Fibroblast of the aortic adventitia (primary cell): ENCODE measurements around the gene IL21R. TPM values are rescaled to one million over a fixed set of nuclear protein-coding genes. Genes with fewer than 3 reads are reported as not detected.
"Not testable (repeated sequence)": the region's sequence is repeated elsewhere in the genome, so short reads cannot be mapped to it uniquely, and the experiment has no call there.

ENCODE experiments used
- DNase-seq: peaks from one replicate; pipeline ENCODE4 v3.0.0-alpha.2; 2010; ENCODE audit warnings: low read depth
- H3K4me3 ChIP-seq: 2 replicates; pipeline ENCODE4 v1.5.1; 2011; ENCODE audit warnings: low read depth, mild to moderate bottlenecking, control low read depth, low read length, moderate library complexity
- CTCF ChIP-seq: IDR thresholded peaks from 2 replicates; pipeline ENCODE4 v1.5.1; 2011; ENCODE audit warnings: mild to moderate bottlenecking, low read length, control low read depth, inconsistent platforms; ENCODE audit not compliant: insufficient read depth
- total RNA-seq: library from RNA; depleted of rRNA; stranded (reverse); fragments of >200 nt; gene quantifications from 2 replicates; pipeline ENCODE4 v1.2.3, GENCODE V29; 2012; ENCODE audit warnings: low replicate concordance

The IL21R gene
- total RNA-seq, 1 donor, result 0.54 TPM

GRCh38 chr16:27389272-27389961 lies 12.6 kb upstream of the IL21R start:
- no peak for DNase-seq
- TF ChIP-seq CTCF, result no peak
- no peak overlapping the region for H3K4me3 ChIP-seq

GRCh38 chr16:27390151-27390550 lies 11.8 kb upstream of the IL21R start:
- no peak for TF ChIP-seq CTCF
- no peak for DNase-seq
- H3K4me3 ChIP-seq, result no peak overlapping the region

GRCh38 chr16:27392671-27393070 lies 9.3 kb upstream of the IL21R start:
- no peak for TF ChIP-seq CTCF
- no peak overlapping the region for H3K4me3 ChIP-seq
- no peak for DNase-seq

GRCh38 chr16:27394516-27394915 lies 7.5 kb upstream of the IL21R start:
- DNase-seq, result no peak

GRCh38 chr16:27398341-27398893 lies 3.6 kb upstream of the IL21R start:
- not testable (repeated sequence) for H3K4me3 ChIP-seq, DNase-seq

More at GRCh38 chr16:27394516-27394915, 7.5 kb upstream of the IL21R start:
- no peak for TF ChIP-seq CTCF
- no peak overlapping the region for H3K4me3 ChIP-seq

GRCh38 chr16:27398894-27399853 lies 2.8 kb upstream of the IL21R start:
- no peak for TF ChIP-seq CTCF
- DNase-seq, result no peak

GRCh38 chr16:27399969-27400368 lies 2.0 kb upstream of the IL21R start:
- no peak overlapping the region for H3K4me3 ChIP-seq
- DNase-seq, result no peak
- TF ChIP-seq CTCF, result no peak

More at GRCh38 chr16:27398894-27399853, 2.8 kb upstream of the IL21R start:
- H3K4me3 ChIP-seq, result no peak overlapping the region
